ENCODE data around the gene ADGRA3. TPM values are rescaled to one million over a fixed set of nuclear protein-coding genes. Genes with fewer than 3 reads are reported as not detected.

The ADGRA3 gene
- total RNA-seq, 3 donors from 2014 or later: 34.6 to 74.8 (median 45.9) TPM

GRCh38 chr4:22343606-22344005 is 172.3 kb downstream of the ADGRA3 start:
- Histone ChIP-seq H3K27ac (no peak overlapping the region), H3K9me3 (no peaks in the 10 kb centered on the region), H3K27me3 (no peaks in the 10 kb centered on the region), H3K36me3 (no peaks in the 10 kb centered on the region), H3K4me3 (no peak overlapping the region), H3K4me1 (no peaks in the 10 kb centered on the region)
- DNase-seq (ENCODE audit: low spot score in 2 of 2): no peak
- intact Hi-C loops (cut with DNase I; ENCODE audit: low total_unique reads): no loop called here
- no peak for TF ChIP-seq POLR2A (IDR thresholded peaks at IDR 0.05)
- TF ChIP-seq CTCF (IDR thresholded peaks at IDR 0.05): no peak
- no peak for TF ChIP-seq POLR2AphosphoS5 (IDR thresholded peaks at IDR 0.05)

- H3K4me1 ChIP-seq: no peaks in the 10 kb centered on the region
- intact Hi-C loops (cut with DNase I; ENCODE audit: low total_unique reads): no loop called here
Measured at GRCh38 chr4:22339491-22339890, 176.4 kb downstream of the ADGRA3 start.

GRCh38 chr4:22338796-22339195 is 177.1 kb downstream of the ADGRA3 start:
- Histone ChIP-seq H3K27me3 (no peaks in the 10 kb centered on the region), H3K4me3 (no peak overlapping the region), H3K36me3 (no peaks in the 10 kb centered on the region), H3K27ac (no peak overlapping the region), H3K9me3 (no peaks in the 10 kb centered on the region), H3K4me1 (no peaks in the 10 kb centered on the region)
- TF ChIP-seq CTCF (IDR thresholded peaks at IDR 0.05) (no peak), POLR2A (IDR thresholded peaks at IDR 0.05) (no peak), POLR2AphosphoS5 (IDR thresholded peaks at IDR 0.05) (no peak)
- no peak for DNase-seq (ENCODE audit: low spot score in 2 of 2)
- intact Hi-C loops (cut with DNase I; ENCODE audit: low total_unique reads): no loop called here

More at GRCh38 chr4:22339491-22339890, 176.4 kb downstream of the ADGRA3 start:
- Histone ChIP-seq H3K36me3 (no peaks in the 10 kb centered on the region), H3K9me3 (no peaks in the 10 kb centered on the region), H3K27me3 (no peaks in the 10 kb centered on the region), H3K4me3 (no peak overlapping the region), H3K27ac (no peak overlapping the region)
- DNase-seq (ENCODE audit: low spot score in 2 of 2): no peak
- TF ChIP-seq POLR2AphosphoS5 (IDR thresholded peaks at IDR 0.05) (no peak), CTCF (IDR thresholded peaks at IDR 0.05) (no peak), POLR2A (IDR thresholded peaks at IDR 0.05) (no peak)

Other genes with a start within 250 kb of the ADGRA3 start
- 1 to 10 TPM in 2 of 3 donors, under 1 TPM in 1; 0.16 to 2.9 (median 1.6) TPM for gene GBA3, start 176.9 kb upstream of the ADGRA3 start, total RNA-seq